Progenitor cell of endocrine pancreas (in vitro differentiated cells): ENCODE measurements around the gene MESP2. TPM values are rescaled to one million over a fixed set of nuclear protein-coding genes. Genes with fewer than 3 reads are reported as not detected.

Experiments
- DNase-seq: peaks from one replicate; pipeline ENCODE4 v3.0.0; 2021; ENCODE audit warnings: low spot score; ENCODE audit not compliant: unreplicated experiment
- H3K27ac Mint-ChIP-seq: 2 replicates; pipeline ENCODE4 v1.8.0; 2021; ENCODE audit warnings: mild to moderate bottlenecking, moderate library complexity, mixed read lengths
- H3K27me3 Mint-ChIP-seq: 2 replicates; pipeline ENCODE4 v1.8.0; 2021; ENCODE audit warnings: mixed read lengths
- H3K36me3 Mint-ChIP-seq: 2 replicates; pipeline ENCODE4 v1.8.0; 2022; ENCODE audit warnings: mixed read lengths; ENCODE audit not compliant: insufficient read depth
- H3K4me1 Mint-ChIP-seq: 2 replicates; pipeline ENCODE4 v1.8.0; 2021; ENCODE audit warnings: low read depth, mixed read lengths
- H3K4me3 Mint-ChIP-seq: 2 replicates; pipeline ENCODE4 v1.8.0; 2021; ENCODE audit warnings: low read depth, mild to moderate bottlenecking, moderate library complexity, mixed read lengths
- H3K9me3 Mint-ChIP-seq: 2 replicates; pipeline ENCODE4 v1.8.0; 2021; ENCODE audit warnings: low read depth, mixed read lengths
- CTCF ChIP-seq: fragments of 200-600 bp; sonication (generic); IDR thresholded peaks from one replicate; pipeline ENCODE4 v1.5.0; 2021; ENCODE audit warnings: antibody characterized with exemption, mild to moderate bottlenecking; ENCODE audit not compliant: unreplicated experiment
- total RNA-seq: library from RNA; stranded (reverse); gene quantifications from 2 replicates; pipeline ENCODE4 v1.2.1, GENCODE V29; 2021

MESP2 gene
- total RNA-seq, 1 donor from 2014 or later = not detected

GRCh38 chr15:89809787-89810148 lies 33.6 kb downstream of the MESP2 start:
- no peak for DNase-seq
- peaks cover 14% of the 10 kb centered on the region for H3K27me3 Mint-ChIP-seq
- no peak overlapping the region for H3K4me3 Mint-ChIP-seq
- no peaks in the 10 kb centered on the region for H3K9me3 Mint-ChIP-seq
- TF ChIP-seq CTCF = no peak
- no peaks in the 10 kb centered on the region for H3K36me3 Mint-ChIP-seq
- H3K27ac Mint-ChIP-seq = no peak overlapping the region
- H3K4me1 Mint-ChIP-seq = peaks cover 14% of the 10 kb centered on the region

GRCh38 chr15:89810837-89811236 lies 34.7 kb downstream of the MESP2 start:
- Mint-ChIP-seq H3K36me3 (peaks cover 1% of the 10 kb centered on the region), H3K9me3 (no peaks in the 10 kb centered on the region), H3K27me3 (peaks cover 22% of the 10 kb centered on the region), H3K4me1 (peaks cover 14% of the 10 kb centered on the region), H3K27ac (no peak overlapping the region), H3K4me3 (no peak overlapping the region)
- TF ChIP-seq CTCF = no peak
- no peak for DNase-seq

GRCh38 chr15:89812011-89812846 lies 36.1 kb downstream of the MESP2 start:
- peaks cover 4% of the 10 kb centered on the region for H3K9me3 Mint-ChIP-seq
- DNase-seq = no peak
- H3K4me1 Mint-ChIP-seq = peaks cover 7% of the 10 kb centered on the region
- peaks cover 3% of the 10 kb centered on the region for H3K36me3 Mint-ChIP-seq
- peaks cover 33% of the 10 kb centered on the region for H3K27me3 Mint-ChIP-seq
- no peak overlapping the region for H3K27ac Mint-ChIP-seq
- TF ChIP-seq CTCF = no peak
- no peak overlapping the region for H3K4me3 Mint-ChIP-seq

GRCh38 chr15:89812847-89813320 lies 36.8 kb downstream of the MESP2 start:
- H3K4me1 Mint-ChIP-seq = peaks cover 4% of the 10 kb centered on the region
- no peak for TF ChIP-seq CTCF
- H3K9me3 Mint-ChIP-seq = peaks cover 4% of the 10 kb centered on the region
- H3K4me3 Mint-ChIP-seq = no peak overlapping the region
- no peak for DNase-seq
- H3K27me3 Mint-ChIP-seq = peaks cover 37% of the 10 kb centered on the region
- H3K27ac Mint-ChIP-seq = no peak overlapping the region
- H3K36me3 Mint-ChIP-seq = peaks cover 3% of the 10 kb centered on the region

- H3K4me3 Mint-ChIP-seq = no peak overlapping the region
- H3K4me1 Mint-ChIP-seq = no peaks in the 10 kb centered on the region
- H3K27me3 Mint-ChIP-seq = peaks cover 42% of the 10 kb centered on the region
- peaks cover 3% of the 10 kb centered on the region for H3K36me3 Mint-ChIP-seq
- H3K27ac Mint-ChIP-seq = no peak overlapping the region
- DNase-seq = no peak
- no peak for TF ChIP-seq CTCF
- H3K9me3 Mint-ChIP-seq = peaks cover 4% of the 10 kb centered on the region
Measured at GRCh38 chr15:89813381-89814111, 37.4 kb downstream of the MESP2 start.
